ENCODE data around the gene HIPK2.

HIPK2 gene

DNA sequence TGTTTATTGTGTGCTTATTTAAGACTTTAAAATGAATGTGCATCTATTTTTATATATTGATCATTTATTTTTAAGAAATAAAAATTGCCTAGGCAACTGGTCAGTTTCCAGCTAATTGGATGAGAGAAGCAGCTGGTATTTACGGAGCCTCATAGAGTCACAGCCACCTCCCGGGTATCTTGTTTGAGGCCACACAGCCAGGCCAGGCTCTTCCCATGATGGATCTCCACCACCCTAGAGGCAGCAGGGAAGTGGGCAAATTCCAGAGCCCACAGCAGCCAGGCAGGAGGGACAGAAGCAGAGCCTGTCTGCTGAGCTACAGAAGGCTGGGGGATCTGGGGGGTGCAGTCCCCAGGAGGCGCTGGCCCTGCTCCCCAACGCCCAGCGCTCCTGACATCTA is 192.8 kb downstream of the HIPK2 start:
- no peak overlapping the region for H3K4me3 ChIP-seq (ENCODE audit: low read length)
- peaks cover 88% of the 10 kb centered on the region for H3K36me3 ChIP-seq (ENCODE audit: insufficient read depth, low read length)
- no peak overlapping the region for H3K9ac ChIP-seq (ENCODE audit: low read depth, low read length)
- peaks cover 16% of the 10 kb centered on the region for H3K4me1 ChIP-seq (ENCODE audit: control insufficient read depth, insufficient read depth, low read length)
- no peaks in the 10 kb centered on the region for H3K9me3 ChIP-seq (replicated peaks; ENCODE audit: low read length)
- H3K27me3 ChIP-seq (ENCODE audit: control insufficient read depth, insufficient read depth, low read length), result no peaks in the 10 kb centered on the region
- no peak overlapping the region for H3K4me2 ChIP-seq (ENCODE audit: low read length)

DNA sequence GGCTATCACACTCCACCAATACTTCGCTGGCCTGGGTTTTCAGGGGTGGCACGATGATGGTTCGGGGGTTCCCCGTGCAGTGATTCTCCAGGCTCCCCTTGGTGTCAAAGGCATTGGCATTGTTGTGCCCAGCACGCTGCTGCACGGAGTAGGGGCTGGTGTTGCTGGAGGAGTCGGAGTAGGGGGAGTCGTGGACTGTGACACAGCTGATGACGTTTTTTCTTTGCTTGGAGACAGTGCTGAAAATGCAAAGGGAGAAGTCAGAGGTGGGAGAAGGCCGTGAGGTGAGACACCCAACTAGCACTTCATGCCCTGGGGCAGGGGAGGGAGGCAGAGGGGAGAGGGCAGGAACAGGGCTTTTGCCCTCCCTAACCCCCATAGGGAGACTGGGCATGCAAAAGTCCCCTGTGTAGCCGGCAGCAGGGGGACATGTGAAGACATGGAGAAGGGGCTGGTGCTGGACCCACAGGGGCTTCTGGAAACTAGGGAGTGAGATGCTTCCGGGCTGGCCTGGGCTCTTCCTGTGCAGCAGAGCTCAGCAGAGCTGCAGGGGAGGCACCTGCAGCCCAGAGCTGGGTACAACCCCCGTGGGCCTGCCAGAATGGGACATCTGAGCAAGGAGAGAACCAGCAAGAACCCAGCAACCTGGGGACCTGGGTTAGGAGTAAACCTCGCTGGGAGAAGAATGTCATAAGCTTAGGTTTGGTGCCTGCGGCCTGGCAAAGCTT is 193.8 kb downstream of the HIPK2 start:
- Histone ChIP-seq H3K4me3 (ENCODE audit: low read length) (no peak overlapping the region), H3K4me2 (ENCODE audit: low read length) (no peak overlapping the region), H3K36me3 (ENCODE audit: insufficient read depth, low read length) (peaks cover 88% of the 10 kb centered on the region), H3K27me3 (ENCODE audit: control insufficient read depth, insufficient read depth, low read length) (no peaks in the 10 kb centered on the region), H3K4me1 (ENCODE audit: control insufficient read depth, insufficient read depth, low read length) (peaks cover 10% of the 10 kb centered on the region), H3K9me3 (replicated peaks; ENCODE audit: low read length) (no peaks in the 10 kb centered on the region), H3K9ac (ENCODE audit: low read depth, low read length) (no peak overlapping the region)

DNA sequence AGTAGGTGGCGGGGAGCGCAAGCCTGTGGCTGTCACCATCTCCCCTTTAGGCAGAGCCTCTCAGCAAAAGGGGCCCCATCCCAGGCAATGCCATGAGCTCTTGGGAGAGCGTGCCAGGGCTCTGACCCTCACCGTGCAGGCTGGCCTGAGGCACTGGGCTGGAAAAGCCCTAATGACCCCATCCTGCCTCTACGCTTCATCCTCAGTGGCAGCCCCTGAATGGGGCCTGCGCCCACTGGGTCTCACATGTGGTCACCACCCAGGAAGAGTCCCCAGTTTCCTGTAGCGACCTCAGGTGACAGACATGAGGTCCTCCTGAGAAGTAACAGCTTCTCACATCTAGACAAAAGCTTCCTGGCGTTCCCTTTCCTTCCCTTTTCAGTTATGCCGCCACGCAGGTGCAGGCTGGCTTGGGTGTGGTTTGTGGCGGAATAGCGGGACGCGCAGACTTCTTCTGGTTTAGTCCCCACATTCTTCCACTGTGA is 195.1 kb downstream of the HIPK2 start:
- H3K9me3 ChIP-seq (replicated peaks; ENCODE audit: low read length), result no peaks in the 10 kb centered on the region
- no peaks in the 10 kb centered on the region for H3K27me3 ChIP-seq (ENCODE audit: control insufficient read depth, insufficient read depth, low read length)
- peaks cover 93% of the 10 kb centered on the region for H3K36me3 ChIP-seq (ENCODE audit: insufficient read depth, low read length)
- H3K4me3 ChIP-seq (ENCODE audit: low read length), result no peak overlapping the region
- no peak overlapping the region for H3K9ac ChIP-seq (ENCODE audit: low read depth, low read length)
- no peaks in the 10 kb centered on the region for H3K4me1 ChIP-seq (ENCODE audit: control insufficient read depth, insufficient read depth, low read length)
- H3K4me2 ChIP-seq (ENCODE audit: low read length), result no peak overlapping the region

DNA sequence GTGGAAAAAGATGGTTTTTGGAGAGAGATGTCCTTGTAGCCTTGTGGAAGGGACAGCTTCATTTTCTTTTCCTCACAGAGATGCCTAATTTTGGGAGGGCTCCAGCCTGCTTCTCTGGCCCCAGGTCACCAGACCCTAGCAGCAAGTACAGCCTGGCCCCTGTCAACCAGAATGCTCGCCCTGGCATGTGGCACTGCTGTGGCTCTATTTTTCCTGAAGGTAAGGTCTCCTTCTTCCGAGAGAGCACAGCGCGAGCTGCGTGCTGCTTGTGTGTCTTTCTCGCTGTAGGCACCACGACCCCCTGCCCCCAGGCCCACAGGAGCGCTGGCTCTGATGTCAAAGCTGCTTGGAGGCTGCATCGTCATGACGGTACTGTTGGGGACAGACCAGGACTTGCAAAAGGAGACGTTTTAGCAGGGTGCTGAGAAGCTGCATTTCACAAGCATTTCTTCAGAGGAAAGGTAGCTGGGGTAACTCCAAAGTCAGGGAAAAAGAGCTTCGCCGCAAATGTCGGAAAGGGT is 195.6 kb downstream of the HIPK2 start:
- H3K36me3 ChIP-seq (ENCODE audit: insufficient read depth, low read length), result peaks cover 93% of the 10 kb centered on the region
- H3K27me3 ChIP-seq (ENCODE audit: control insufficient read depth, insufficient read depth, low read length), result no peaks in the 10 kb centered on the region
- H3K4me1 ChIP-seq (ENCODE audit: control insufficient read depth, insufficient read depth, low read length), result no peaks in the 10 kb centered on the region
- no peak overlapping the region for H3K4me2 ChIP-seq (ENCODE audit: low read length)
- H3K9me3 ChIP-seq (replicated peaks; ENCODE audit: low read length), result no peaks in the 10 kb centered on the region
- H3K4me3 ChIP-seq (ENCODE audit: low read length), result no peak overlapping the region
- H3K9ac ChIP-seq (ENCODE audit: low read depth, low read length), result no peak overlapping the region

DNA sequence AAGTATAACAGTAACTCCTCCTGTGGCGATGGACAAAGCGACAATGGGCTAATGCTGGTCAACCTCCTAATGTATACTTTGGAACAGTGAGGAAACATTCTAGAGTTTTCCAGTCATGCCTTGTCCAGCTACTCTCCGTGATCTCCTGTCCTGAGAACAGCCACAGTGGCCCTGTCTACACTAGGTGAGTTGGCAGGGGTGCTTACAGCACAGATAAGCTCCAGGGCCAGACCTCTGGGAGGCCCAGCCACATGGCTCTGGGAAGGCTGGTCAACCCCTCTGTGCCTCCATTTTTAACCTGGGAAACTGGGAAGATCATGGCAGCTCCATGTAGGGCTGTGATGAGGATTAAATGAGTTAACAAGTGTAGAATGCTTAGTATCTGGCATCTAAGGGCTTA is 197.4 kb downstream of the HIPK2 start:
- Histone ChIP-seq H3K36me3 (ENCODE audit: insufficient read depth, low read length) (peaks cover 91% of the 10 kb centered on the region), H3K27me3 (ENCODE audit: control insufficient read depth, insufficient read depth, low read length) (no peaks in the 10 kb centered on the region), H3K4me2 (ENCODE audit: low read length) (no peak overlapping the region), H3K9me3 (replicated peaks; ENCODE audit: low read length) (no peaks in the 10 kb centered on the region), H3K9ac (ENCODE audit: low read depth, low read length) (no peak overlapping the region), H3K4me1 (ENCODE audit: control insufficient read depth, insufficient read depth, low read length) (no peaks in the 10 kb centered on the region), H3K4me3 (ENCODE audit: low read length) (no peak overlapping the region)

DNA sequence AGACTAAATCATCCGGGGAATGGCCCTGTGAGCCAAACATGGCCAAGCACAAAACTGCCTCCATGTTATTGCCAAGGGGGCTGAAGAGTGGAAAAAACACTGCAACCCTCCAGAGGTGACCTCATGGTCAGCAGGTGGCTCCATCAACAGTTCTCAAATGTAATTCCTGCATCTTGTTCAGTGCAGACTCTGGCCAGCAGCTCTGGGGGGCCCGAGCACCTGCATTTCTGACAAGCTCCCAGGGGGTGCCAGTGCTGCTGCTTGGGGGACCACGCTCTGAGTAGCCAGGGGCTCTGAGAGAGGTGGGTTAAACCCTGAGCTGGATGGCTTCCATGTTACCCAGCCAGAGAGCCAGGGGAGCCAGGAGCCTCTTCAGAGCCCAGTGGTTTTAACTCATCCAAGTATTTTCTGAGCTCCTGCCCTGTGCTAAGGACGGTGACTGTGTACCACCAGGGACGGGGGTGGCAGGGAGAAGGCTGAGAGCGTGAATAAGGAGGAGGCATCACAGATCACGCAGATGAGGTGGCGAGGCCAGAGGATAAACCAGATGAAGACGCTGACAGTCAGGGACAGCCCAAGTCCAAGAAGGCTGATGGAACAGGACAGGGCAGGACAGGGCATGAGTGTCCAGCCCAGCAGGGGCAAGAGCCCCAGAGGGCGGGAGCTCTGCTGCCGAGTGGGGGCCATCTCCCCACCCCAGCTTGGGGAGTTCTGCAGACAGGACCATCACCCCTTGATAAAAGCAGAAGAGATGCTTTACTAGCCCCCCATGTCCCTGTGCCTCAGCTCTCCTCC is 201.4 kb downstream of the HIPK2 start:
- Histone ChIP-seq H3K4me3 (ENCODE audit: low read length) (no peak overlapping the region), H3K36me3 (ENCODE audit: insufficient read depth, low read length) (peaks cover 85% of the 10 kb centered on the region), H3K9ac (ENCODE audit: low read depth, low read length) (no peak overlapping the region), H3K4me1 (ENCODE audit: control insufficient read depth, insufficient read depth, low read length) (no peaks in the 10 kb centered on the region), H3K9me3 (replicated peaks; ENCODE audit: low read length) (no peaks in the 10 kb centered on the region), H3K4me2 (ENCODE audit: low read length) (no peak overlapping the region), H3K27me3 (ENCODE audit: control insufficient read depth, insufficient read depth, low read length) (no peaks in the 10 kb centered on the region)

DNA sequence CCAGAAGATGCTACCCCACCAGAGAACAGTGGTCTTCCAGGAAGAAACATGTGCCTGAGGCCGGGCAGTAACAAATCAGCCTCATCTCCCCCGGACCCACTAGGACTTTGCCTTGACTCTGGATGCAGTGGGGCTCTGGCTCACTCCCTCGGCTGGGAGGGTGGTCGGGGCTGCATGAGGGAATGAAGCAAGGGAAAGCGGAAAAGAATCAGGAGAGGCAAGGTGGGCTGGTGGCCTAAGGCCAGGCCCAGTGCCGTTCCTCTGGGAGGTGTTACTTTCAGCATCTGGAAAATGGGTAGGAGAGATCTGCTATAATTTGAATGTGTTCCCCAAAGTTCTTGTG is 202.5 kb downstream of the HIPK2 start:
- Histone ChIP-seq H3K27me3 (ENCODE audit: control insufficient read depth, insufficient read depth, low read length) (no peaks in the 10 kb centered on the region), H3K9me3 (replicated peaks; ENCODE audit: low read length) (no peaks in the 10 kb centered on the region), H3K4me3 (ENCODE audit: low read length) (no peak overlapping the region), H3K9ac (ENCODE audit: low read depth, low read length) (no peak overlapping the region), H3K4me2 (ENCODE audit: low read length) (no peak overlapping the region), H3K4me1 (ENCODE audit: control insufficient read depth, insufficient read depth, low read length) (no peaks in the 10 kb centered on the region), H3K36me3 (ENCODE audit: insufficient read depth, low read length) (peaks cover 85% of the 10 kb centered on the region)

DNA sequence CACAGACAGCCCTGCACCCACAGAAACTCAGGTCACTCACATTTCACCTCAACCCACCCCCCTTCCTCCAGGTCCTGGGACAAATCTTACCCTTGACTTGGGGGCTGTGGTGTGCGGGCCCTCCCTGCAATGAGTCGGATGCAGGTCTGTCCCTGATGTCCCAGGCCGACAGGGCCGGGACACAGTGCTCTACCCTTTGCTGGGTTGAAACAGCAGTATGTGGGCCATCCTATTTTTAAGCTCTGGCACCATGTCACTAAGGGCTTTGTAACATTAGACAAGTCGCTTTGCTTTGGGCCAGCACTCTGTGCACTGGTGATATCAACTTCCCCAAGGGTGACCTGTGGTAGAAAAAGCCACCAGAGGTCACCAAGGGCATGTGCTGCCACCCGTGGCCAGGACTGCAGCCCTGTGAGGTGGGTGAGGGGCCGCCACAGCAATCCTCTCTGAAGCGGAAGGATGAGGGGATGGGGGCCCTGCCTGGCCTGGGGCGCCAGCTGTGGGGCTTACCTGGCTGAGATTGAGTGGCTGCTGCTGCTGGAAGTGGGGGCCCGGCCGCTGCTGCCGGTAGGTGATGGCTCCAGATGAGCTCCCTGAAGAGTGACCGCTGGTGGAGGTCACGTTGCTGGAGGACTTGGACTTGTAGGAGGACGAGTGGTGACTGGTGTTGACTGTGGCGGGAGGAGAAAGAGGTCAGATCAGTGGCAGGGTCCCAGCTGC is 203.0 kb downstream of the HIPK2 start:
- peaks cover 85% of the 10 kb centered on the region for H3K36me3 ChIP-seq (ENCODE audit: insufficient read depth, low read length)
- H3K4me1 ChIP-seq (ENCODE audit: control insufficient read depth, insufficient read depth, low read length), result no peaks in the 10 kb centered on the region
- no peaks in the 10 kb centered on the region for H3K9me3 ChIP-seq (replicated peaks; ENCODE audit: low read length)
- no peak overlapping the region for H3K9ac ChIP-seq (ENCODE audit: low read depth, low read length)
- no peaks in the 10 kb centered on the region for H3K27me3 ChIP-seq (ENCODE audit: control insufficient read depth, insufficient read depth, low read length)
- H3K4me2 ChIP-seq (ENCODE audit: low read length), result no peak overlapping the region
- no peak overlapping the region for H3K4me3 ChIP-seq (ENCODE audit: low read length)

DNA sequence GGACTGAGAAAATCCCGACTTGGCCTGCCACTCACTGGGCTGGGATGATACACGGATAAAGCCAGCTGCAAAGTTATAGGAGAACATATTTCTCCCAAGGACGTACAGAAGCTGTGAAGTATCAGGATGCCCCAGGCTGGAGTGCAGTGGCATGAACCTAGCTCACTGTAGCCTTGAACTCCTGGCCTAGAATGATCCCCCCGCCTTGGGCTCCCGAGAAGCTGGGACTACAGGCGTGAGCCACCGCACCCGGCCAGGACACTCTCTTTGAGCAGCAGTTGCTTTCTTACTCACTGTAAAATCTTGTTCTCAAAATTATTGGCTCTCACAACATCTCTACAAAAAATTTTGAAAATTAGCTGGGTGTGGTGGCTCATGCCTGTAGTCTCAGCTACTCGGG is 203.9 kb downstream of the HIPK2 start:
- no peaks in the 10 kb centered on the region for H3K27me3 ChIP-seq (ENCODE audit: control insufficient read depth, insufficient read depth, low read length)
- H3K9me3 ChIP-seq (replicated peaks; ENCODE audit: low read length), result no peaks in the 10 kb centered on the region
- H3K4me1 ChIP-seq (ENCODE audit: control insufficient read depth, insufficient read depth, low read length), result no peaks in the 10 kb centered on the region
- no peak overlapping the region for H3K4me2 ChIP-seq (ENCODE audit: low read length)
- peaks cover 85% of the 10 kb centered on the region for H3K36me3 ChIP-seq (ENCODE audit: insufficient read depth, low read length)
- no peak overlapping the region for H3K9ac ChIP-seq (ENCODE audit: low read depth, low read length)
- no peak overlapping the region for H3K4me3 ChIP-seq (ENCODE audit: low read length)

DNA sequence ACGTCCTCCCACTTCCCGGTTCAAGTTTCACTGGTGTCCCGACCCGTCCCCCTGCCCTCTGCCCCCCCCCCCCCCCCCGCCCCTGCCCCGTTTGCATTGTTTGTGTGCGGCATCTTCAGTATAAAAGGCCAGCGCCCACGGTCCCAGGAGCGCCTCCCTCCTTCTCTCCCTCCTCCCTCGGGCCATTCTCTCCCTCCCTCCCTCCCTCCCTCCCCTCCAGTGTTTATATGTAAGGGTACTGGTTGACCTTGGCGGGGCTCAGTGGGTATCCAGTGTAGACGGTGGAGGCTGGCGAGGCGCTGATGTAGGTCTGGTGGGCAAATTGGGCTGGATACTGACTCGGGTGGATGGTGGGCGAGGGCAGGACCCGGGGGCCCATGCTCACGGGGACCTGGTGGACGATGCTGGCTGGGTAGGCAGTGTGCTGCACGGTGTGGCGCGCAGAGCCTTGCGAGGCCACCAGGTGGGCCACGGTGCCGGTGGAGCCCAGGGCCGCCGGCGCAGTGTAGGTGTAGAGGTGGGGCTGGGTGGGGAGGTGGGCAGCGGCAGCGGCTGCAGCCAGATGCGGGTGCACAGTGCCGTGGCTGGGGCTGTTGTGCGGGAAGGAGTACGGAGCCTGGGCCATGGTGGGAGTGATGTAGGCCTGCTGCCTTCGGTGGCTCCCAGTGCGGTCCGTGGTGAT is 205.0 kb downstream of the HIPK2 start:
- no peaks in the 10 kb centered on the region for H3K9me3 ChIP-seq (replicated peaks; ENCODE audit: low read length)
- no peaks in the 10 kb centered on the region for H3K4me1 ChIP-seq (ENCODE audit: control insufficient read depth, insufficient read depth, low read length)
- no peaks in the 10 kb centered on the region for H3K27me3 ChIP-seq (ENCODE audit: control insufficient read depth, insufficient read depth, low read length)
- H3K36me3 ChIP-seq (ENCODE audit: insufficient read depth, low read length), result peaks cover 89% of the 10 kb centered on the region
- no peak overlapping the region for H3K4me3 ChIP-seq (ENCODE audit: low read length)
- no peak overlapping the region for H3K9ac ChIP-seq (ENCODE audit: low read depth, low read length)
- no peak overlapping the region for H3K4me2 ChIP-seq (ENCODE audit: low read length)

DNA sequence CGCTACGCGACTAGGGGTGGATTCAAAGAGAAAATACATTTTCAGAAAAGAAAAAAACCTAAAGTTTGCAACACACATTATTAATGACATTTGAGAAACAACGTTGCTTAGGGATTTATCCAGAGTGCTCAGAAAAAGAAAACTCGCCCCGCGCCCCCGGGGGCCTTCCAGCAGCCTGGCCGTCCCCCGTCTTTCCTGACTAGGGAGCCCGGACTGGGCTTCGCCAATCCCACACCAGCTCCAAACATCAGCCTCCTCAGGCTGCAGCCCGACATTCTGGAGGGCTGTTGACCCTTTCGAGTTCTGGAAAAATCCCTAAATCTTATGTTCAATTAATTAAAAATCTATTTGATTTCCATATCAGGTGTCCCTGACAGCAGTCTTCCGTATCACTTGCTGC is 205.7 kb downstream of the HIPK2 start:
- no peaks in the 10 kb centered on the region for H3K27me3 ChIP-seq (ENCODE audit: control insufficient read depth, insufficient read depth, low read length)
- no peaks in the 10 kb centered on the region for H3K4me1 ChIP-seq (ENCODE audit: control insufficient read depth, insufficient read depth, low read length)
- H3K4me2 ChIP-seq (ENCODE audit: low read length), result no peak overlapping the region
- no peak overlapping the region for H3K9ac ChIP-seq (ENCODE audit: low read depth, low read length)
- no peak overlapping the region for H3K4me3 ChIP-seq (ENCODE audit: low read length)
- peaks cover 92% of the 10 kb centered on the region for H3K36me3 ChIP-seq (ENCODE audit: insufficient read depth, low read length)
- no peaks in the 10 kb centered on the region for H3K9me3 ChIP-seq (replicated peaks; ENCODE audit: low read length)
